ENCODE data around the gene MUC13. TPM values are rescaled to one million over a fixed set of nuclear protein-coding genes. Genes with fewer than 3 reads are reported as not detected.

The MUC13 gene
- total and polyA plus RNA-seq, 11 donors, result 0.08 to 0.15 TPM; not detected in 9

- Histone ChIP-seq H3K9me3 (no peaks in the 10 kb centered on the region), H3K4me1 (peaks cover 6 to 64% (median 37%) of the 10 kb centered on the region in 12 donors), H3K4me3 (no peak overlapping the region), H3K27ac (peak overlapping the region in 11 of 12 donors; percentile 15 to 84 (median 70)), H3K36me3 (peaks cover 0 to 45% (median 19%) of the 10 kb centered on the region in 9 donors), H3K27me3 (no peaks in the 10 kb centered on the region)
- intact Hi-C loops (cut with DNase I), result no loop called here
- DNase-seq, result peak in 3 of 5 donors; percentile 37 to 67 (median 38)
- TF ChIP-seq POLR2A (IDR thresholded peaks at IDR 0.05) (no peak), CTCF (IDR thresholded peaks at IDR 0.05) (no peak)
- ATAC-seq, result peak in 2 of 4 donors; percentile 42 to 76
- WGBS, 4 donors, result 61 to 65% (median 62%) methylated on average over 7 of the region's 7 CpGs
Observed at GRCh38 chr3:124859025-124859424, 75.5 kb downstream of the MUC13 start.

- peak overlapping the region in 10 of 12 donors; percentile 46 to 84 (median 70) for H3K27ac ChIP-seq
- ATAC-seq (no peak), DNase-seq (no peak)
- peaks cover 6 to 61% (median 37%) of the 10 kb centered on the region in 12 donors for H3K4me1 ChIP-seq
- no peaks in the 10 kb centered on the region for H3K27me3 ChIP-seq
- TF ChIP-seq CTCF (IDR thresholded peaks at IDR 0.05) (no peak), POLR2A (IDR thresholded peaks at IDR 0.05) (no peak)
- no peak overlapping the region for H3K4me3 ChIP-seq
- no peaks in the 10 kb centered on the region for H3K9me3 ChIP-seq
- WGBS, 4 donors, result 59 to 76% (median 60%) methylated on average over 1 of the region's 1 CpG
- H3K36me3 ChIP-seq, result peaks cover 0 to 47% (median 19%) of the 10 kb centered on the region in 9 donors
- intact Hi-C loops (cut with DNase I), result no loop called here
Observed at GRCh38 chr3:124858275-124858674, 76.3 kb downstream of the MUC13 start.

GRCh38 chr3:124856677-124857076 lies 77.9 kb downstream of the MUC13 start:
- 88 to 98% (median 94%) methylated on average over 2 of the region's 2 CpGs for WGBS, 4 donors
- intact Hi-C loops (cut with DNase I), result no loop called here

More at GRCh38 chr3:124856677-124857076, 77.9 kb downstream of the MUC13 start:
- H3K9me3 ChIP-seq, result no peaks in the 10 kb centered on the region
- no peak for TF ChIP-seq CTCF (IDR thresholded peaks at IDR 0.05)
- TF ChIP-seq POLR2A (IDR thresholded peaks at IDR 0.05), result no peak
- no peak overlapping the region for H3K4me3 ChIP-seq
- H3K4me1 ChIP-seq, result peaks cover 6 to 53% (median 38%) of the 10 kb centered on the region in 12 donors
- H3K27ac ChIP-seq, result no peak overlapping the region
- no peak for ATAC-seq
- H3K36me3 ChIP-seq, result peaks cover 0 to 47% (median 19%) of the 10 kb centered on the region in 9 donors
- no peak for DNase-seq
- H3K27me3 ChIP-seq, result no peaks in the 10 kb centered on the region

Other genes with a start within 250 kb of the MUC13 start
- 10 to 100 TPM in 2 of 9 donors, 1 to 10 TPM in 7; 4.7 to 15.9 (median 7.1) TPM for gene UMPS, start 204.3 kb downstream of the MUC13 start, total RNA-seq
- 1 to 10 TPM; 2.3 to 7.8 TPM for gene UMPS, start 204.3 kb downstream of the MUC13 start, polyA plus RNA-seq
- 100 to 1,000 TPM in 8 of 9 donors, 10 to 100 TPM in 1; 96.3 to 223 (median 118) TPM for gene ITGB5, start 47.4 kb downstream of the MUC13 start, total RNA-seq
- 100 to 1,000 TPM in 1 of 2 donors, 10 to 100 TPM in 1; 23.1 to 159 TPM for gene ITGB5, start 47.4 kb downstream of the MUC13 start, polyA plus RNA-seq
- gene HEG1, start 121.2 kb upstream of the MUC13 start, total RNA-seq, result 100 to 1,000 TPM in 6 of 9 donors, 10 to 100 TPM in 3; 68.1 to 211 (median 121) TPM
- 10 to 100 TPM; 23.7 to 39.0 TPM for gene HEG1, start 121.2 kb upstream of the MUC13 start, polyA plus RNA-seq